ENCODE data around the gene LIX1. TPM values are rescaled to one million over a fixed set of nuclear protein-coding genes. Genes with fewer than 3 reads are reported as not detected.

The LIX1 gene
- total RNA-seq, 2 donors from 2014 or later: not detected

- H3K4me3 Mint-ChIP-seq: peak overlapping the region in 1 of 2 donors; percentile 29
- ATAC-seq (replicated peaks in 1 of 2) (no peak), DNase-seq (no peak)
These were observed 30.8 kb downstream of the LIX1 start for GRCh38 chr5:97111616-97112015.

DNA sequence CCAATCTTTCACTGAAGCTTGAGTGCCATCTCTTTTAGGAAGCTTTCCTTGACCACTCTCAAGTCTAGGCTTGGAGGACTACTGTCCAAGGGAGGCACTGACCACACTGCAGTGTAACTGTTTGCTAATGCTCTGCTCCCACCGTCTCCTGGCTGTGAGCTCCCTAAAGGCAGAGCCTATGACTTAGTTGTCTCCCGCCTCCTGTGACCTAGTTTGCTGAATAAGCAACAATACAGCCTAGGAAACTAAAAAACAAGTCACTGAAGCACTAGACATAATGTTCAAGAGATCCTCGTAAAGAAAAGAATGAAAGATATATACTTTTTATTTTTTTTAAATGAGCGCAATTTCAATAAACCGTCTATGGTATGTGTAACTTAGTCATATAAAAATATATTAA lies 31.4 kb downstream of the LIX1 start:
- no peaks in the 10 kb centered on the region for H3K36me3 Mint-ChIP-seq (ENCODE audit: insufficient read depth in 2 of 2)
- no peak for ATAC-seq (replicated peaks in 1 of 2)
- H3K9me3 Mint-ChIP-seq: no peaks in the 10 kb centered on the region
- H3K27ac Mint-ChIP-seq: no peak overlapping the region
- DNase-seq: no peak
- H3K4me1 Mint-ChIP-seq (ENCODE audit: low read depth): peaks cover 5% of the 10 kb centered on the region
- no peak overlapping the region for H3K4me3 Mint-ChIP-seq
- H3K27me3 Mint-ChIP-seq (ENCODE audit: low read depth): no peaks in the 10 kb centered on the region

More at GRCh38 chr5:97111616-97112015, 30.8 kb downstream of the LIX1 start:
- no peaks in the 10 kb centered on the region for H3K36me3 Mint-ChIP-seq (ENCODE audit: insufficient read depth in 2 of 2)
- peaks cover 5% of the 10 kb centered on the region for H3K4me1 Mint-ChIP-seq (ENCODE audit: low read depth)
- H3K27me3 Mint-ChIP-seq (ENCODE audit: low read depth): no peaks in the 10 kb centered on the region
- no peak overlapping the region for H3K27ac Mint-ChIP-seq
- H3K9me3 Mint-ChIP-seq: no peaks in the 10 kb centered on the region

DNA sequence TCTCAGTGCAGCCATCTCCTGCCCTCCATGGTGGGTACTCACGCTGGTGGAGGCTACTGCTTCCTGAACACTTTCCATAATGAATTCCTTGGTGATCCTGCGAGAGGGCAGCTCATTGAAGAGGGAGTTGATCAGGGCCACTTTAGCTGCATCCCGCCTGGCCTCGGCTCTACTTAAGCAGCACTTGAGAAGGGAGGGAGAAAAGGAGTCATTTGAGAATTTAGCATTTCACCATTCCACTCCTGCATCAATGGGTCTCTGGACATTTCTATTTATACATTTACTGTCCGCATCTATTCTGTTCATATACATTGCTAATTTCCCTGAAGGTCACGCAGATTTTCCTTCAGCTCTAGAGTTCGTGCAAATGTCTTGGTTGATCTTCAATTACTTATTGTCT lies 35.1 kb downstream of the LIX1 start:
- Mint-ChIP-seq H3K9me3 (no peaks in the 10 kb centered on the region), H3K27me3 (ENCODE audit: low read depth) (no peaks in the 10 kb centered on the region), H3K27ac (no peak overlapping the region), H3K4me1 (ENCODE audit: low read depth) (peaks cover 5% of the 10 kb centered on the region), H3K36me3 (ENCODE audit: insufficient read depth in 2 of 2) (no peaks in the 10 kb centered on the region), H3K4me3 (no peak overlapping the region)
- DNase-seq (no peak), ATAC-seq (replicated peaks in 1 of 2) (no peak)

GRCh38 chr5:97106216-97106581 lies 36.2 kb downstream of the LIX1 start:
- Mint-ChIP-seq H3K27me3 (ENCODE audit: low read depth) (no peaks in the 10 kb centered on the region), H3K4me1 (ENCODE audit: low read depth) (no peaks in the 10 kb centered on the region), H3K9me3 (no peaks in the 10 kb centered on the region), H3K36me3 (ENCODE audit: insufficient read depth in 2 of 2) (no peaks in the 10 kb centered on the region), H3K4me3 (no peak overlapping the region), H3K27ac (no peak overlapping the region)
- no peak for ATAC-seq (replicated peaks in 1 of 2)
- DNase-seq: no peak

DNA sequence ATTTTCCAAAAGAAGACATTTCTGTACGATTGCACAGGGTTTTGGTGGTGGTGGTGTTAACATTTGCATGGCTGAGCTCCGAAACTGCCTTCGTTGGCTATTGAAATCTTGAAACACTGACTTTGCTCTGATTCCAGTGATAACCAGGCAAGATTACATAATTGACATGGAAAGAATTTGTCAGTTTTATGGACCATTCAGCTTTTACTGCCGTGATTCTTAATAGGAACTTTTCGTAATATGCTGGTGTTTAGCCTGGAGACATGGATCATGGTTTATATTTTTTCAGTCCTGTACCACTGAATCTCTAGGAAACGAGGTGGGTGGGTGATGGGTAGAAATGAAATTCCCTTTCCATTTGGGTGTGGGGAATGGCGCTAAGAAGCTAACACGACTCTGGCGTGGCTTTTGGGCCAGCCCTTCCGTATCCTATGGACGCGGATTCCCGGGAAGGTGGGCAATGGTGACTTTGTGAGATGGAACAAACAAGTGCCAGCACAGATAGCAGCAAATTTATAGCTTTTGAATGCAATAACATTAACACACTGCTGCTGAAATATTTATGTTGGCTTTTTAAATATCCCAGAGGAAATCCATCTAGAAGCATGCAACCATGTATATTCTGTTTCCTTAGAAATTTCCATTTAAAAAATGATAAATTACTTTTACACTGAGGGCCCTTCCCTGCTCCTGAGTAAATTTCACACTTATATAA lies 36.8 kb downstream of the LIX1 start:
- Mint-ChIP-seq H3K9me3 (no peaks in the 10 kb centered on the region), H3K36me3 (ENCODE audit: insufficient read depth in 2 of 2) (no peaks in the 10 kb centered on the region), H3K4me1 (ENCODE audit: low read depth) (no peaks in the 10 kb centered on the region), H3K27me3 (ENCODE audit: low read depth) (no peaks in the 10 kb centered on the region), H3K4me3 (no peak overlapping the region), H3K27ac (no peak overlapping the region)
- ATAC-seq (replicated peaks in 1 of 2): no peak
- DNase-seq: no peak

DNA sequence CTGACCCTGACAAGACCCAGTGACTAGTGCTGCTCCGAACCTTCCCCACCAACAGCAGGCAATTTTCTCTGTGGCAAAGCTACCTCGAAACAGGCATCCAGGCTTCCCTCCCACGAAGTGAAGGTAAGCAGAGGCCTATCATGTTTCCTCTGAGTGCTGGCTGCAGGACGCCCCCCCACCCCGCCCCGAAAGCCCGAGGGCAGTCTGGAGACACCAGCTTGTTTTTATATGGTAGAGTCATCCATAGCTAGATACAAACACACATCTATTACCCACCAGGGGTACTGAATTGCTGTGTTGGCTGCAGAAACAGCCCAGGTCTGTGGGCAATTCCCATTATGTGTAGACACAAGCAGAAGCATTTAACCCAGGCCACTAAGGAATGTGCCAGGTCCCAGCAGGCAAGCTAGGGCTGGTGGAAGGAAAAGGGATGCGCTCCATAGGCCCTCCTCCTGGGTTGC lies 40.4 kb downstream of the LIX1 start:
- Mint-ChIP-seq H3K27me3 (ENCODE audit: low read depth) (peaks cover 29% of the 10 kb centered on the region), H3K27ac (no peak overlapping the region), H3K36me3 (ENCODE audit: insufficient read depth in 2 of 2) (no peaks in the 10 kb centered on the region), H3K4me1 (ENCODE audit: low read depth) (no peaks in the 10 kb centered on the region), H3K9me3 (no peaks in the 10 kb centered on the region), H3K4me3 (no peak overlapping the region)
- DNase-seq (no peak), ATAC-seq (replicated peaks in 1 of 2) (no peak)

- Mint-ChIP-seq H3K27ac (no peak overlapping the region), H3K4me1 (ENCODE audit: low read depth) (peaks cover 2% of the 10 kb centered on the region), H3K9me3 (no peaks in the 10 kb centered on the region), H3K36me3 (ENCODE audit: insufficient read depth in 2 of 2) (no peaks in the 10 kb centered on the region), H3K4me3 (no peak overlapping the region), H3K27me3 (ENCODE audit: low read depth) (peaks cover 36% of the 10 kb centered on the region)
- DNase-seq (no peak), ATAC-seq (replicated peaks in 1 of 2) (no peak)
These were observed 41.1 kb downstream of the LIX1 start for GRCh38 chr5:97101189-97101910.

DNA sequence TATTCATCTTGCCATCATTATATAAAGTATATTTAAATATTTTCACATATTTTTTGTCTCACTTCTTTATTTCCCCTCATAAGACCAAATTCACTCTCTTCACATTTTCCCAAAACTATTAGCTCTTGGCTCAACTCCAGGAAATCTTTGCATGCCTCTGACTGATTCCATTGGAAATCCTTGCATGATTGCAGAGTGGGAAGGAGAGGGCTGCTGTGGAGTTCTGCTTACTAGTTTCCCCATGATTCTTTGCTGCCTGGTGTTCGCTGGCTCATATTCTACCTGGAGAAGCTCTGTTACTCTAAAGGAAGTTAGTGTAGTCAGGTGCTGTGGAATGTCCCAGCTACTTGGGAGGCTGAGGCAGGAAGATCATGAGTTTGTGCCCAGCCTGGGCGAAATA lies 41.9 kb downstream of the LIX1 start:
- H3K9me3 Mint-ChIP-seq: no peaks in the 10 kb centered on the region
- ATAC-seq (replicated peaks in 1 of 2) (no peak), DNase-seq (no peak)
- H3K4me3 Mint-ChIP-seq: no peak overlapping the region
- H3K36me3 Mint-ChIP-seq (ENCODE audit: insufficient read depth in 2 of 2): no peaks in the 10 kb centered on the region
- H3K27ac Mint-ChIP-seq: no peak overlapping the region
- peaks cover 11% of the 10 kb centered on the region for H3K4me1 Mint-ChIP-seq (ENCODE audit: low read depth)
- peaks cover 38% of the 10 kb centered on the region for H3K27me3 Mint-ChIP-seq (ENCODE audit: low read depth)

GRCh38 chr5:97098922-97099321 lies 43.5 kb downstream of the LIX1 start:
- H3K4me3 Mint-ChIP-seq: no peak overlapping the region
- no peak for DNase-seq
- H3K36me3 Mint-ChIP-seq (ENCODE audit: insufficient read depth in 2 of 2): no peaks in the 10 kb centered on the region

DNA sequence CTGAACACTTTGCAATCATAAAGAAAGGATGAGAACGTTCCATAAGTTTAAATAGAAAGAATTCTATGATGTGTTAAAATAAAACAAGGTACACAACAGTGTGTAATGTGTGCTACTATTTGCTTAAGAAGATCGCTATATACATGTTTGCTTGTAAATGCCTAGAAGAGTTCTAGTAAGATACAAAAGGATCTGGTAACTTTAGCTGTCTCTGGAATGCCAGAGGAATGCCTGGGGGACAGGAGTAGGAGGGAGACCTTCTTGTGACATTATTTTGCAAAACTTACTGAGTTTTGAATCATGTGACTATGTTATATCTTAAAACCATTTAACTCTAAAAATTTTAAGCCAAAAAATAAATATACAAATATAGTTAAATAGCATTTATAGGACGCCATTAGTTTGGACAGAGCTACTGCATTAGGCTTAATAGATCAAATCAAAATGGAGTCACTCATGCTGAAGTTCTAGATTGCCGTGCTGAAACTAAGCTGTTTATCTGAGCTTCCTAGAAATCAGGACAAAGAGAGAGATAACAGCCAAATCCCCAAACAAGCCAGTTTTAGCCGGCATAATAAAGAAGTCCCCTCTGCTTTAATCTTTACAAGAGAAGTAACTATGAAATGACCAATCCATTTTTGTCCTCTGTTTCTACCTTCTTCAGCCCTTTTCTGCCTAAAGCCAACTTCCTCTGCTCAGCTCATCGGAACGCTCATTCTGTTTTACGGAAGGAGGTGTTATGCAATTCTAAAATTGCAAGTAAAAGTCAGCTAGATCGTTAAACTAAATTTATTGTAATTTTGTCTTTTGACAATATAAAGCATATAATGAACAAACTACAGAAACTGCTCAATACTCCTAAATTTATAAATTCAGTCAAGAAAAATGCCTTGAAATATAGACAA lies 44.8 kb downstream of the LIX1 start:
- no peak for ATAC-seq (replicated peaks in 1 of 2)
- no peaks in the 10 kb centered on the region for H3K9me3 Mint-ChIP-seq
- peaks cover 38% of the 10 kb centered on the region for H3K27me3 Mint-ChIP-seq (ENCODE audit: low read depth)
- DNase-seq: no peak
- H3K4me1 Mint-ChIP-seq (ENCODE audit: low read depth): peaks cover 22% of the 10 kb centered on the region
- H3K4me3 Mint-ChIP-seq: no peak overlapping the region
- no peak overlapping the region for H3K27ac Mint-ChIP-seq
- H3K36me3 Mint-ChIP-seq (ENCODE audit: insufficient read depth in 2 of 2): no peaks in the 10 kb centered on the region

More at GRCh38 chr5:97098922-97099321, 43.5 kb downstream of the LIX1 start:
- Mint-ChIP-seq H3K27ac (no peak overlapping the region), H3K27me3 (ENCODE audit: low read depth) (peaks cover 38% of the 10 kb centered on the region), H3K4me1 (ENCODE audit: low read depth) (peaks cover 22% of the 10 kb centered on the region), H3K9me3 (no peaks in the 10 kb centered on the region)
- ATAC-seq (replicated peaks in 1 of 2): no peak

DNA sequence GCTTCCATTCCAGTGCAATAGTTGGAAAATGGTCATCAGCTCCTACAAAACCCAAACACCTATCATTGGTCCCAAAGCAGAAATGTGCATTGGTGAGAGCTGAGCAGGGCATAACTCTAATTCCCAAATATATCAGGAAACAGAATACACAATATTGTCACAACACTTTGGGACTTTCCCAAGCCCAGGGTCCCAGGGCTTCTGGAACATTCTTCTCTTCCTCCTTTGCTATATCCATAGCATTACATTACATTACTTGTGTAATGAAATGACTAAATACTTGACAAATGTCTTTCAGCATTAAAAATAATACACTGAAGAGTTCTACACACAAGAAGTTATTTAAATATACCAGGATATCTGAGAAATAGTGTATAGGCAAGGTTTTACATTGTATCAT lies 45.6 kb downstream of the LIX1 start:
- H3K27ac Mint-ChIP-seq: no peak overlapping the region
- peaks cover 45% of the 10 kb centered on the region for H3K27me3 Mint-ChIP-seq (ENCODE audit: low read depth)
- peaks cover 22% of the 10 kb centered on the region for H3K4me1 Mint-ChIP-seq (ENCODE audit: low read depth)
- H3K9me3 Mint-ChIP-seq: no peaks in the 10 kb centered on the region
- no peak for ATAC-seq (replicated peaks in 1 of 2)
- no peak for DNase-seq
- H3K36me3 Mint-ChIP-seq (ENCODE audit: insufficient read depth in 2 of 2): no peaks in the 10 kb centered on the region
- H3K4me3 Mint-ChIP-seq: no peak overlapping the region

GRCh38 chr5:97096191-97096590 lies 46.2 kb downstream of the LIX1 start:
- no peak for DNase-seq
- no peak for ATAC-seq (replicated peaks in 1 of 2)

GRCh38 chr5:97095318-97095732 lies 47.1 kb downstream of the LIX1 start:
- no peak for DNase-seq
- H3K4me1 Mint-ChIP-seq (ENCODE audit: low read depth): peaks cover 22% of the 10 kb centered on the region
- no peaks in the 10 kb centered on the region for H3K36me3 Mint-ChIP-seq (ENCODE audit: insufficient read depth in 2 of 2)
- no peaks in the 10 kb centered on the region for H3K9me3 Mint-ChIP-seq
- H3K27me3 Mint-ChIP-seq (ENCODE audit: low read depth): peaks cover 58% of the 10 kb centered on the region
- H3K27ac Mint-ChIP-seq: peak overlapping the region; percentile 24
- H3K4me3 Mint-ChIP-seq: peak overlapping the region; percentile 33 to 69
- ATAC-seq (replicated peaks in 1 of 2): peak; percentile 52 to 59

More at GRCh38 chr5:97096191-97096590, 46.2 kb downstream of the LIX1 start:
- Mint-ChIP-seq H3K4me3 (no peak overlapping the region), H3K27ac (no peak overlapping the region), H3K4me1 (ENCODE audit: low read depth) (peaks cover 22% of the 10 kb centered on the region), H3K27me3 (ENCODE audit: low read depth) (peaks cover 50% of the 10 kb centered on the region), H3K9me3 (no peaks in the 10 kb centered on the region), H3K36me3 (ENCODE audit: insufficient read depth in 2 of 2) (no peaks in the 10 kb centered on the region)
